Measurements from ENCODE around the gene ACOX2.

- TF ChIP-seq POLR2AphosphoS5 (IDR thresholded peaks at IDR 0.05) (no peak), EP300 (IDR thresholded peaks at IDR 0.05) (no peak), CTCF (IDR thresholded peaks at IDR 0.05) (no peak)
These were observed 39.7 kb upstream of the ACOX2 start for GRCh38 chr3:58576716-58577115.

All from suprapubic skin (tissue), 4 donors.